Measurements from ENCODE around the gene SELENOO.

SELENOO gene

DNA sequence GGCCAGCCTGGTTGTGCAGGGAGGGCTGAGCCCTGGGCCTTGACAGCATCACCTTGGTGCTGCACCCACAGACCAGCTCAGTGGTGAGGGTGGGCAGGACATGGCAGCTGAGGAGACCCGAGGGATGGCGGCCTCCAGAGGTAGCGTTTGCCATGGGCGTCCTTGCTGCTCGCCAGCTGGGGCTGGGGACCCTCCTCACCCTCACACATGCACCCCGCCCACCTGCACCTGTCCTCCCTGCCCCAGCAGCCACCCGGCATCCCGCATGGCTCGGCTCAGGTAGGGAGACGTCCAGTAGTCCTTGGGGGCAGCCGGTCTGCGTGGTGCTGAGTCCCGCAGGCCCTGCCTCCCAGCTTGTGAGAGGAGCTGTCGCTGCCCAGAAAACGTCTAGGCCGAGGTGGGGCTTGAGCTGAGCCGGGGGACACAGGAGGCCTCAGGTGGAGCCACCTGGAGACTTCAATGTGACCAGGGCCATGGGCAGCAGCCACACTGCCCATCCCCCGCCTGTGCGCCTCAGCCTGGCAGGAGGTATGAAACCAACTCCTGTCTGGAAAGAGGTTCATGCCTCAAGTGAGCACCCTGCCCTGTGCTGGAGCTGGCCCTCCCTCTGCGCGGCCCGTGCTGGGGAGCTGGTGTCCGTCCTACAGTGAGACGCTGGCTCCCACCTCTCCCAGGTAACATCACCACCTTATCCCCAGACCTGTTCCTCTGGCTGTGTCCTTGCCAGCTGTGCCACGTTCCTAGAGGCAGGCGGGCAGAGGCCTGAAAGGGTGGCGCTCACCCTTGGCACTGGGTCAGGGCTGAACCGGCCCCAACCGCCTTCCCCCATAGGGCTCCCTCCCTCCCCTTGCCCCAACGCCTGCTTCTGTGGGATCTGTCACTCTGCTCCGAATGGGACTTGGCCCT lies 18.4 kb upstream of the SELENOO start:
- DNase-seq, result no peak
- in situ Hi-C loops (cut with MboI; ENCODE audit: low pct_unique_long_range_greater_than_20kb, low sequenced_read_pairs), result no loop called here

GRCh38 chr22:50183141-50183971 lies 17.5 kb upstream of the SELENOO start:
- DNase-seq, result no peak
- in situ Hi-C loops (cut with MboI; ENCODE audit: low pct_unique_long_range_greater_than_20kb, low sequenced_read_pairs), result no loop called here

GRCh38 chr22:50184004-50184901 lies 16.6 kb upstream of the SELENOO start:
- no peak for DNase-seq
- in situ Hi-C loops (cut with MboI; ENCODE audit: low pct_unique_long_range_greater_than_20kb, low sequenced_read_pairs), result no loop called here

- in situ Hi-C loops (cut with MboI; ENCODE audit: low pct_unique_long_range_greater_than_20kb, low sequenced_read_pairs), result no loop called here
- no peak for DNase-seq
Measured at GRCh38 chr22:50184902-50185374, 15.9 kb upstream of the SELENOO start.

DNA sequence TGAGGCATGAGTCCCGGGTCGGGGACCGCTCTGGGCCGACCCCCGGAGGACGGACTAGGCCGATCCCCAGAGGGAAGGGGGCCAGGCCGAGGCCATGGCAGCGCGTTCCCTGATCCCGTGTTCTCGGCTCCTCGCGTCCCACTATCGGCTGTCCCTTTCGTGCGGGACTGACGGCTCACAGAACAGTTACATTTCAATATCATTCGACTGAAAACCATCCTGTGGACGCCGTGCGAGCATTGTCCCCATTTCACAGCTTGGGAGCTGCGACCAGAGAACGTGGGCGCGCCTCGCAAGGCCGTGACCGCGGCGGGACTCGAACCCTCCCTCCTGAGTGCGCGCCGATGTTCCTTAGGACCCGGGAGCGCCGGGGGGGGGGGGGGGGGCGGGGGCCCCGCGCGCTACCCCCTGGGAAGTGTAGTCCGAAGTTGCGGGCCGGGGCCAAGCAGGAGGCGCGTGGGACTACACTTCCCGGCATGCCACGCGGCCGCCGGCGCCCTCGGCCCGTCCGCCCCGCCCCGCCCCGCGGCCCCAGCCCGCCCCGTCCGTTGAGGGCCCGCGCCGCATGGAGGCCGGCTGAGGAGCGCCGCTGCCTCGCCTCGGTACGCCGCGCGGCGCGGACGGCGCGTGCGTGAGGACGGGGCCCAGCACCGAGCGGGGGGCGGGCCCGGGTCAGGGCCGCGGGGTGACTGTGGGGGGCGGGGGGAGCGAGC lies 15.3 kb upstream of the SELENOO start, which contains the start of gene TRABD:
Gene TRABD (plus strand): TSS at position 539 of the 713 bp plus-strand sequence. CDS start 7,148 bp downstream, outside the sequence.
- DNase-seq, result peak; percentile 62
- in situ Hi-C loops (cut with MboI; ENCODE audit: low pct_unique_long_range_greater_than_20kb, low sequenced_read_pairs), result no loop called here

- no peak for DNase-seq
- in situ Hi-C loops (cut with MboI; ENCODE audit: low pct_unique_long_range_greater_than_20kb, low sequenced_read_pairs), result no loop called here
Measured at GRCh38 chr22:50186181-50186714, 14.6 kb upstream of the SELENOO start.

DNA sequence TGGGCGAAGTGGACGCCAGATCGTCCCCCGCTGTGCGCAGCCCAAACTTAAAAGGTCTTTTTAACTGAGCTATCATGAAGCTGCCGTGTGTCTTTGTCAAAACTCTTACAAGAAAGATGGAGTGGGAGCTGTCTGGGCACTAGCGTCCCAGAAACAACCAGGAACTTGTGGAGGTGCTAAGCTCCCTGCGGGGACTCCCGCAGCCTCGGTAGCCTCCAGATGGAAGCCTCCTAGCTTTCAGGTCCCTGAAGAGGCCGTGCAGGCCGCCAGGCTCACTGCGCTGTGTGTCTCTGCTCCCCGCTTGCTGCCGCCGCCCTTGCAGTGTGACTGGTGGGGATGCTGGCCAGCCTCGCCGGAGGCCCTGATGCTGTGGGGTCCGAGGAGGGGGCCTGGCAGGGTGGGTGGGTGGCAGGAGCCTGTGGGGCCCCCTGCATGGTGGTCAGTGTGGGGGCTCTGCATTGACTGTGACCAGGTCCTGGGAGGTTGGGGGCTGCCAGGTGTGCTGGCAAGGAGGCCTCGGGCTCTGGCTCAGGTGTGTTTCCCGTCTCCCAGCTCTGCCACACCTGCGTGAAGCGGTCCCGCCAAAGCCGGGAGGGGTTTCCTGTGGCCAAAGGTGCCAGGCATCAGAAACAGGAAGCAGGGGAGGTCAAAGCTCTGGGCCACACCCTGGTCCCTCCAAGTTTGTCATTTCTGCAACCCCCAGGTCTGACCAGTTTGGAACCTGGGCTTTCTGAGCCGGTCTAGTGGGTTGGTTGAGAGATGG lies 13.9 kb upstream of the SELENOO start:
- DNase-seq, result no peak
- in situ Hi-C loops (cut with MboI; ENCODE audit: low pct_unique_long_range_greater_than_20kb, low sequenced_read_pairs), result no loop called here

- in situ Hi-C loops (cut with MboI; ENCODE audit: low pct_unique_long_range_greater_than_20kb, low sequenced_read_pairs), result no loop called here
Measured at GRCh38 chr22:50188356-50188755, 12.5 kb upstream of the SELENOO start.

DNA sequence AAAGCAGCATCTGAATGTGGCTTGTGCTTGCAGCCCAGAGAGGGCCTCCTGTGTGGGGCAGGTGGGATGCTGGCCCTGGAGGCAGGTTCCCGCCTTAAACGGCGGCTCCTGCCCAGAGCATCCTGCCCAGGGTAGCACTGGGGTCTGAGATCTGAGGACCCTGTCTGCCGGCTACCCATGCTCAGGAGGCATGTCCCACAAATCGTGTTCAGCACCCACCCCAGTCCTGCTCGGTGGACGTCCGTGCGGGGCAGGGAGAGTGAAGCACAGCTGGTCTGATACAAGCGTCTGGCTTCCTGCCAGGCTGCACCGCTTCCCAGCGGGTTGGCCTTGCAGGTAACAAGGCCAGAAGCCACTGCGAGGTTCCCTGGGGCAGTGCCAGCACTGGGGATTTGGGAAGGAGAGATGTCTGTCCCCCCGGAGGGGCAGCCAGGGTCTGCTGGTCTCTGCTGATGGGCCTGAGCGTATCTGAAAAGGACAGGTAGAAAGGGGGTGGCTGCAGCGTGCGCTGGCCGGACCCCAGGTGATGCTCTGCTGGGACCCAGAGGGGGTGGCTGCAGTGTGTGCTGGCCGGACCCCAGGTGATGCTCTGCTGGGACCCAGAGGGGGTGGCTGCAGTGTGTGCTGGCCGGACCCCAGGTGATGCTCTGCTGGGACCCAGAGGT lies 11.5 kb upstream of the SELENOO start:
- in situ Hi-C loops (cut with MboI; ENCODE audit: low pct_unique_long_range_greater_than_20kb, low sequenced_read_pairs), result no loop called here
- no peak for DNase-seq

More at GRCh38 chr22:50188356-50188755, 12.5 kb upstream of the SELENOO start:
- DNase-seq, result no peak

- in situ Hi-C loops (cut with MboI; ENCODE audit: low pct_unique_long_range_greater_than_20kb, low sequenced_read_pairs), result no loop called here
- DNase-seq, result no peak
Measured at GRCh38 chr22:50189849-50190181, 11.0 kb upstream of the SELENOO start.

DNA sequence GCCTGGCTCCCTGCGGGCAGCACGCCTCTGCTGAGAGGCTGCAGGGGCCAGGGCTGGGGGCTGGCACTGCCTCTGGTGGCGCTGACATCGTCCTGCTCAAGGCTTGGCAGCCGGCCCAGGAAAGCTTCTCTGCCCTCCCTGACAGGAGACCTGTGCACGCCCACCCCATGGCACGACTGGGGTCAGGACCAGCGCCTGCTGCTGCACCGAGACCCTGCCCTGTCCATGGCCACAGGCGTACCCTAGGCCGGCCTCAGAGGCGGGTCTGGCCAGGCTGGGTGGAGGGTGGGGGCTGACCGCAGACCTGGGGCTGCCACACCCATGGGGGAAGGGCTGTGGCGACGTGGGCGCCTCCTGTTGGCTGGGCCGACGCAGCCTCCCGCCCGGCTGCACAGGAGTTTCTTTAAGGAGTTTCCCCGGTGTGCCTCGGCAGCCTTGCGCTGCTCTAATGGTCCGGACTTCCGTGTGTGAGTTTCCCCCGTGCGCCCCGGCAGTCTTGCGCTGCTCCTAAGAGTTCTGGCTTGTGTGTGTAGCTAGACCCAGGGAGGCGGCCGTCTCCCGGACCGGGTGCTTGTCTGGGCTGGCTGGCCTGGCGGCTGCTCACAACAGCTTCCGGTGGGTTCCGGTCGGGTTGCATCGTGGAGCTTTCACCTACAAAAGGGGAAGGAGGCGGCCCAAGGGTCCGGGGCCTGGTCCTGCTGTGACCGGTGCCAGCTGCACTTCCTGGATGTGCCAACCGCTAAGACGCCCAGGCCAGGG lies 10.4 kb upstream of the SELENOO start:
- in situ Hi-C loops (cut with MboI; ENCODE audit: low pct_unique_long_range_greater_than_20kb, low sequenced_read_pairs), result no loop called here
- DNase-seq, result peak; percentile 96

- DNase-seq, result peak; percentile 98
- in situ Hi-C loops (cut with MboI; ENCODE audit: low pct_unique_long_range_greater_than_20kb, low sequenced_read_pairs), result no loop called here
Measured at GRCh38 chr22:50190941-50191741, 9.7 kb upstream of the SELENOO start.

DNA sequence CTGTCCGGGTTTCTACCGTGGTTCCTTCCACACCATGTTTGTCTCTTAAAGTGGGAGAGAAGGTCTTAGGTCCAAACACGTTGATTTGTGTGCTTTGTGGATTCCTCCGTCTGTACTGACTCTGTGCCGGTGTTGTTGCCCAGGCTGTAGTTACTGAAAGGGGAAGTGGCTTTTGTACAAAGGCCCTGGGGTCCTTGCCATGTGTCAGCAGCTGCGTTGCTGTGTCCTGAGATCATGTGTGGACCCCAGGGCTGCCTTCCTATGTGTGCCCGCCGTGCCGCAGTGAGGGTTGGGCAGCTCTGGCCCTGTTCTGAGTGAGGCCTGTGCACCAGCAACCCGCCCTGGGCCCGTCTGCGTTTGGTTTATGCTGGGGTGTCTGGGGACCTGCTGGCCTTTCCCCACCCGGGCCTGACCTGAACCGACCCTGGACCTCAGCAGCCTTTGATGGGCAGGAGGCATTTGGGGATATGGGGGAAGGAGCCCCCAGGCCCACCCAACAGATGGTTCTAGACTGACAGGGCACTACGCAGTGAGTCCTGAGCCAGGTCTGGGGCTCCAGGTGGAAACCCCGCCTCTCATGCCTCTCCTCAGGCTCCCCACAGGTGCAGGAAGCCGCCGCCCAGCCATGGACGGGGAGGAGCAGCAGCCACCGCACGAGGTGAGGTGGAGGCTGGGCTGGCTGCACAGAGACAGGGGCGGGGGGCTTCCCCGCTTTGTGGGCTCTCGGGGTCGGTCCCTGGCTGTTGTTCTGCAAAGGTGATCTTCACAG lies 8.2 kb upstream of the SELENOO start:
- DNase-seq, result peak; percentile 45
- in situ Hi-C loops (cut with MboI; ENCODE audit: low pct_unique_long_range_greater_than_20kb, low sequenced_read_pairs), result no loop called here

GRCh38 chr22:50193621-50194020 lies 7.2 kb upstream of the SELENOO start:
- in situ Hi-C loops (cut with MboI; ENCODE audit: low pct_unique_long_range_greater_than_20kb, low sequenced_read_pairs), result no loop called here
- DNase-seq, result no peak

Measured in KBM-7 (cell line).